Neural progenitor cell (in vitro differentiated cells): ENCODE data around the gene LRP1B.

Experiments
- EZH2 ChIP-seq: fragments of 200-600 bp; sonication (generic); IDR thresholded peaks from 2 replicates; pipeline ENCODE4 v1.6.1; 2017; ENCODE audit warnings: antibody characterized with exemption, mild to moderate bottlenecking, moderate library complexity
- EZH2phosphoT487 ChIP-seq: fragments of 200-600 bp; sonication (generic); IDR thresholded peaks from 2 replicates; pipeline ENCODE4 v1.6.1; 2017; ENCODE audit warnings: antibody characterized with exemption
- TF ChIP-seq, protein P1 (sequence below): fragments of 200-600 bp; sonication (generic); IDR thresholded peaks from 2 replicates; pipeline ENCODE4 v1.5.1; 2017; ENCODE audit warnings: antibody characterized with exemption, mild to moderate bottlenecking

GRCh38 chr2:140246058-140246457 lies 1884.8 kb downstream of the LRP1B start:
- TF ChIP-seq, protein P1, sequence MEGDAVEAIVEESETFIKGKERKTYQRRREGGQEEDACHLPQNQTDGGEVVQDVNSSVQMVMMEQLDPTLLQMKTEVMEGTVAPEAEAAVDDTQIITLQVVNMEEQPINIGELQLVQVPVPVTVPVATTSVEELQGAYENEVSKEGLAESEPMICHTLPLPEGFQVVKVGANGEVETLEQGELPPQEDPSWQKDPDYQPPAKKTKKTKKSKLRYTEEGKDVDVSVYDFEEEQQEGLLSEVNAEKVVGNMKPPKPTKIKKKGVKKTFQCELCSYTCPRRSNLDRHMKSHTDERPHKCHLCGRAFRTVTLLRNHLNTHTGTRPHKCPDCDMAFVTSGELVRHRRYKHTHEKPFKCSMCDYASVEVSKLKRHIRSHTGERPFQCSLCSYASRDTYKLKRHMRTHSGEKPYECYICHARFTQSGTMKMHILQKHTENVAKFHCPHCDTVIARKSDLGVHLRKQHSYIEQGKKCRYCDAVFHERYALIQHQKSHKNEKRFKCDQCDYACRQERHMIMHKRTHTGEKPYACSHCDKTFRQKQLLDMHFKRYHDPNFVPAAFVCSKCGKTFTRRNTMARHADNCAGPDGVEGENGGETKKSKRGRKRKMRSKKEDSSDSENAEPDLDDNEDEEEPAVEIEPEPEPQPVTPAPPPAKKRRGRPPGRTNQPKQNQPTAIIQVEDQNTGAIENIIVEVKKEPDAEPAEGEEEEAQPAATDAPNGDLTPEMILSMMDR = no peak
- TF ChIP-seq EZH2 (no peak), EZH2phosphoT487 (no peak)
